DMS53 treated with DMSO at 0.1 percent for 48 hours (cell line): ENCODE data around the gene PTCD3.
A peak's percentile ranks its signal among the peaks of the same experiment; 100 is the strongest.

Experiments
- DNase-seq: peaks from one replicate; lab custom pipeline; 2025; ENCODE audit not compliant: unreplicated experiment; lab: John Stamatoyannopoulos, UW

Gene PTCD3

GRCh38 chr2:86081724-86082123 lies 24.3 kb upstream of the PTCD3 start:
- no peak for DNase-seq

GRCh38 chr2:86082756-86083155 lies 23.3 kb upstream of the PTCD3 start:
- DNase-seq: no peak

- no peak for DNase-seq
These were observed 17.8 kb upstream of the PTCD3 start for GRCh38 chr2:86087936-86088850.

- DNase-seq: no peak
These were observed 11.8 kb upstream of the PTCD3 start for GRCh38 chr2:86094229-86094628.

- no peak for DNase-seq
These were observed 8.7 kb upstream of the PTCD3 start for GRCh38 chr2:86097114-86097896.

GRCh38 chr2:86097913-86098312 lies 8.1 kb upstream of the PTCD3 start:
- no peak for DNase-seq

- DNase-seq: no peak
These were observed 3.9 kb upstream of the PTCD3 start for GRCh38 chr2:86102157-86102556.

- peak; percentile 98 for DNase-seq
These were observed 625 bp upstream of the PTCD3 start, which contains the start of gene POLR1A for GRCh38 chr2:86105252-86105968. POLR1A (minus strand) TSS chr2:86105886; CDS start chr2:86105776, 110 bp downstream.

GRCh38 chr2:86107031-86107430 lies 996 bp downstream of the PTCD3 start:
- DNase-seq: no peak

GRCh38 chr2:86118130-86118529 lies 12.1 kb downstream of the PTCD3 start:
- no peak for DNase-seq

- no peak for DNase-seq
These were observed 17.4 kb downstream of the PTCD3 start for GRCh38 chr2:86123328-86123925.

- no peak for DNase-seq
These were observed 18.6 kb downstream of the PTCD3 start for GRCh38 chr2:86124683-86125082.

- DNase-seq: no peak
These were observed 28.7 kb downstream of the PTCD3 start for GRCh38 chr2:86134709-86135108.

GRCh38 chr2:86135653-86136052 lies 29.6 kb downstream of the PTCD3 start:
- no peak for DNase-seq

GRCh38 chr2:86136141-86136540 lies 30.1 kb downstream of the PTCD3 start:
- DNase-seq: no peak

GRCh38 chr2:86138736-86139625 lies 32.9 kb downstream of the PTCD3 start:
- DNase-seq: no peak

- no peak for DNase-seq
These were observed 33.9 kb downstream of the PTCD3 start for GRCh38 chr2:86139981-86140380.

- DNase-seq: no peak
These were observed 34.9 kb downstream of the PTCD3 start for GRCh38 chr2:86140969-86141392.

- DNase-seq: no peak
These were observed 36.6 kb downstream of the PTCD3 start for GRCh38 chr2:86142436-86143257.
